T-helper 1 cell (primary cell): ENCODE measurements around the gene CPXM1.

Experiments
- DNase-seq, 5 donors: peaks; one replicate each; pipeline ENCODE4 v3.0.0-alpha.2; 2012 to 2020

The CPXM1 gene

DNA sequence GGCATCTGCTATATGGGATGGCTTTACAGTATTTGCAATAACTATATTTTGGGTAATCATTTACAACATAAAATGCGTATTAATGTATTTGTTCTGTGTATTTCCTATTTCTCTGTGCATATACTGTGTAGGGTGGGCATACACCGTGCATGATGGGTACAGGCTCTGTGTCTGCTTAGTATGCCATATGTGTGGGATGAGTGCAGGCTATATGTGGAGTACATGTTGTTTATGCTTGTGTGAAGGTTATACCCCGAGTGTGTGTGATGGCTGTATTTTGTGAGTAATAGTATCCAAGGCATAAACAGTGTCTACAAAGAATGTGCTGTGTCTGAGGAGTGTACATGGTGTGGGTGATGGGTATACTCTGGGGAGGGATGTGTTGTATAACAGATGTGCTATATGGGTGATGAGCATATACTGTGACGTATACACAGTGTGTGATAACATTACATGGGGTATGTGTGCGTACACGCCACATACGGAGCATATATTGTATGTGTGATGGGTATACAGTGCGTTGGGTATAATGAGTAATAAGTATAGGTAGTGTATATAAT, 52.7 kb downstream of the CPXM1 start:
- DNase-seq: no peak

DNA sequence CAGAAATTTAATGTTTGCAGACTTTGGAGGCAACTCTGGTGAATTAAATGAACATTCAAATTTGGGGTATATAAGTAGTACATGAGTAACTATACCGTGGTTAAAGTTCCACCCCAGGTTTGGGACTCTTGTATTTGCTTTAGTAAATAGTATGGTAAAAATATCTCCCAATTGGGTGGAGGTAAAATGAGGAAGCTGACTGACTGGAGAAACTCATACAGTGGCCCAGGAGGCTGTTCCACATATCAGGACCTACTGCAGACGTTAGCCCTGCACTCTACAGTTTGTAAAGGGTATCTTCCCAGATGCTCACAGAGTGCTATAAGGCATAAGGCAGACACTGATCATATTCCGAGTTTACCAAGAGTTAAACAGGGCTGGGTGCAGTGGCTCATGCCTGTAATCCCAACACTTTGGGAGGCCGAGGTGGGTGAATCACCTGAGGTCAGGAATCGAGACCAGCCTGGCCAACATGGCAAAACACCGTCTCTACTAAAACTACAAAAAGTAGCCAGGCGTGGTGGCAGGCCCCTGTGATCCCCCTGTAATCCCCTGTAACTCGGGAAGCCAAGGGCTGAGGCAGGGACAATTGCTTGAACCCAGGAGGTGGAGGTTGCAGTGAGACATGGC, 53.7 kb downstream of the CPXM1 start:
- no peak for DNase-seq

GRCh38 chr20:2745936-2746635, 54.3 kb downstream of the CPXM1 start:
- DNase-seq: no peak

- DNase-seq: no peak
Observed at GRCh38 chr20:2745060-2745910, 55.1 kb downstream of the CPXM1 start.
